ENCODE measurements around the gene CAMK2G.

The CAMK2G gene

GRCh38 chr10:73772281-73773151, 101.8 kb downstream of the CAMK2G start:
- 0% methylated on average over 76 of the region's 101 CpGs for WGBS (ENCODE audit: insufficient coverage)
- CTCF ChIA-PET = interaction anchor here (0.6 to 5.2 kb wide), 11 partner anchors 9 to 1509 kb away, joined by 3 to 39 read pairs (median 4); partner anchors contain the start of genes CHCHD1 and ZSWIM8
- peaks cover 21 to 64% (median 45%) of the 10 kb centered on the region in 4 experiments for H3K36me3 ChIP-seq (ENCODE audit: control insufficient read depth in 4 of 4, insufficient read depth in 4 of 4, low read length in 3 of 4)

GRCh38 chr10:73771722-73772280, 102.6 kb downstream of the CAMK2G start:
- H3K4me3 ChIP-seq (ENCODE audit: control insufficient read depth in 1 of 7, extremely low read depth in 1 of 7, insufficient read depth in 4 of 7, low read depth in 2 of 7, low read length in 6 of 7) = peak overlapping the region; percentile 77 to 98 (median 93)
- DNase-seq = peak; percentile 70 to 80 (median 79)
- no peaks in the 10 kb centered on the region for H3K27me3 ChIP-seq (replicated peaks in 2 of 5; ENCODE audit: control insufficient read depth in 4 of 5, insufficient read depth in 5 of 5, low read length in 4 of 5)
- H3K27ac ChIP-seq (ENCODE audit: insufficient read depth in 1 of 2, low read depth in 1 of 2, low read length in 2 of 2, poor library complexity in 1 of 2, severe bottlenecking in 2 of 2) = peak overlapping the region; percentile 58 to 90
- peaks cover 10 to 40% (median 31%) of the 10 kb centered on the region in 4 experiments for H3K4me1 ChIP-seq (ENCODE audit: control extremely low read depth in 1 of 4, control insufficient read depth in 4 of 4, insufficient read depth in 4 of 4, low read length in 3 of 4)
- no peaks in the 10 kb centered on the region for H3K9me3 ChIP-seq (ENCODE audit: control extremely low read depth in 1 of 5, control insufficient read depth in 4 of 5, insufficient read depth in 2 of 5, low read depth in 1 of 5, low read length in 4 of 5)
- POLR2A ChIA-PET = interaction anchor here (0.6 to 3.4 kb wide), 4 partner anchors 10 to 63 kb away, joined by 3 to 18 read pairs (median 8); partner anchors contain the start of genes CHCHD1 and ZSWIM8
- CTCF ChIA-PET = interaction anchor here (0.6 to 5.2 kb wide), 8 partner anchors 10 to 1508 kb away, joined by 3 to 39 read pairs (median 4); partner anchors contain the start of gene CHCHD1
- H3K36me3 ChIP-seq (ENCODE audit: control insufficient read depth in 4 of 4, insufficient read depth in 4 of 4, low read length in 3 of 4) = peaks cover 22 to 62% (median 46%) of the 10 kb centered on the region in 4 experiments
- 38% methylated on average over 7 of the region's 17 CpGs for WGBS (ENCODE audit: insufficient coverage)

More at GRCh38 chr10:73772281-73773151, 101.8 kb downstream of the CAMK2G start:
- Histone ChIP-seq H3K27me3 (replicated peaks in 2 of 5; ENCODE audit: control insufficient read depth in 4 of 5, insufficient read depth in 5 of 5, low read length in 4 of 5) (no peaks in the 10 kb centered on the region), H3K9me3 (ENCODE audit: control extremely low read depth in 1 of 5, control insufficient read depth in 4 of 5, insufficient read depth in 2 of 5, low read depth in 1 of 5, low read length in 4 of 5) (no peaks in the 10 kb centered on the region), H3K27ac (ENCODE audit: insufficient read depth in 1 of 2, low read depth in 1 of 2, low read length in 2 of 2, poor library complexity in 1 of 2, severe bottlenecking in 2 of 2) (peak overlapping the region; percentile 58 to 90), H3K4me3 (ENCODE audit: control insufficient read depth in 1 of 7, extremely low read depth in 1 of 7, insufficient read depth in 4 of 7, low read depth in 2 of 7, low read length in 6 of 7) (peak overlapping the region; percentile 77 to 98 (median 93)), H3K4me1 (ENCODE audit: control extremely low read depth in 1 of 4, control insufficient read depth in 4 of 4, insufficient read depth in 4 of 4, low read length in 3 of 4) (peaks cover 10 to 40% (median 31%) of the 10 kb centered on the region in 4 experiments)
- POLR2A ChIA-PET = interaction anchor here (0.6 to 3.4 kb wide), 6 partner anchors 9 to 78 kb away, joined by 3 to 18 read pairs (median 5); partner anchors contain the start of genes CHCHD1 and ZSWIM8
- peak; percentile 76 to 88 (median 80) for DNase-seq

GRCh38 chr10:73769396-73769795, 105.0 kb downstream of the CAMK2G start:
- Histone ChIP-seq H3K4me3 (ENCODE audit: control insufficient read depth in 1 of 7, extremely low read depth in 1 of 7, insufficient read depth in 4 of 7, low read depth in 2 of 7, low read length in 6 of 7) (no peak overlapping the region), H3K4me1 (ENCODE audit: control extremely low read depth in 1 of 4, control insufficient read depth in 4 of 4, insufficient read depth in 4 of 4, low read length in 3 of 4) (peaks cover 10 to 26% (median 21%) of the 10 kb centered on the region in 4 experiments), H3K9me3 (ENCODE audit: control extremely low read depth in 1 of 5, control insufficient read depth in 4 of 5, insufficient read depth in 2 of 5, low read depth in 1 of 5, low read length in 4 of 5) (no peaks in the 10 kb centered on the region), H3K27ac (ENCODE audit: insufficient read depth in 1 of 2, low read depth in 1 of 2, low read length in 2 of 2, poor library complexity in 1 of 2, severe bottlenecking in 2 of 2) (no peak overlapping the region), H3K36me3 (ENCODE audit: control insufficient read depth in 4 of 4, insufficient read depth in 4 of 4, low read length in 3 of 4) (peaks cover 37 to 73% (median 55%) of the 10 kb centered on the region in 4 experiments), H3K27me3 (replicated peaks in 2 of 5; ENCODE audit: control insufficient read depth in 4 of 5, insufficient read depth in 5 of 5, low read length in 4 of 5) (no peaks in the 10 kb centered on the region)
- no peak for DNase-seq
- 100% methylated on average over 4 of the region's 5 CpGs for WGBS (ENCODE audit: insufficient coverage)
- POLR2A ChIA-PET = no interaction called here
- CTCF ChIA-PET = interaction anchor here (1.4 to 5.2 kb wide), 4 partner anchors 9 to 23 kb away, joined by 3 to 39 read pairs (median 4); partner anchors contain the start of gene CHCHD1

- Histone ChIP-seq H3K27ac (ENCODE audit: insufficient read depth in 1 of 2, low read depth in 1 of 2, low read length in 2 of 2, poor library complexity in 1 of 2, severe bottlenecking in 2 of 2) (no peak overlapping the region), H3K4me3 (ENCODE audit: control insufficient read depth in 1 of 7, extremely low read depth in 1 of 7, insufficient read depth in 4 of 7, low read depth in 2 of 7, low read length in 6 of 7) (no peak overlapping the region), H3K9me3 (ENCODE audit: control extremely low read depth in 1 of 5, control insufficient read depth in 4 of 5, insufficient read depth in 2 of 5, low read depth in 1 of 5, low read length in 4 of 5) (no peaks in the 10 kb centered on the region), H3K27me3 (replicated peaks in 2 of 5; ENCODE audit: control insufficient read depth in 4 of 5, insufficient read depth in 5 of 5, low read length in 4 of 5) (no peaks in the 10 kb centered on the region), H3K36me3 (ENCODE audit: control insufficient read depth in 4 of 4, insufficient read depth in 4 of 4, low read length in 3 of 4) (peaks cover 38 to 76% (median 57%) of the 10 kb centered on the region in 4 experiments), H3K4me1 (ENCODE audit: control extremely low read depth in 1 of 4, control insufficient read depth in 4 of 4, insufficient read depth in 4 of 4, low read length in 3 of 4) (peaks cover 7 to 21% (median 16%) of the 10 kb centered on the region in 4 experiments)
- ChIA-PET CTCF (interaction anchor here (1.4 to 1.7 kb wide), 3 partner anchors 10 to 22 kb away, joined by 3 to 6 read pairs (median 3); no protein-coding TSS in a partner anchor), POLR2A (no interaction called here)
- 95% methylated on average over 10 of the region's 11 CpGs for WGBS (ENCODE audit: insufficient coverage)
- peak in 1 of 3 donors; percentile 16 for DNase-seq
Measured at GRCh38 chr10:73768881-73769280, 105.5 kb downstream of the CAMK2G start.

- WGBS (ENCODE audit: insufficient coverage) = 94% methylated on average over 5 of the region's 6 CpGs
- Histone ChIP-seq H3K4me3 (ENCODE audit: control insufficient read depth in 1 of 7, extremely low read depth in 1 of 7, insufficient read depth in 4 of 7, low read depth in 2 of 7, low read length in 6 of 7) (no peak overlapping the region), H3K36me3 (ENCODE audit: control insufficient read depth in 4 of 4, insufficient read depth in 4 of 4, low read length in 3 of 4) (peaks cover 44 to 92% (median 79%) of the 10 kb centered on the region in 4 experiments), H3K4me1 (ENCODE audit: control extremely low read depth in 1 of 4, control insufficient read depth in 4 of 4, insufficient read depth in 4 of 4, low read length in 3 of 4) (no peaks in the 10 kb centered on the region), H3K9me3 (ENCODE audit: control extremely low read depth in 1 of 5, control insufficient read depth in 4 of 5, insufficient read depth in 2 of 5, low read depth in 1 of 5, low read length in 4 of 5) (no peaks in the 10 kb centered on the region), H3K27ac (ENCODE audit: insufficient read depth in 1 of 2, low read depth in 1 of 2, low read length in 2 of 2, poor library complexity in 1 of 2, severe bottlenecking in 2 of 2) (no peak overlapping the region), H3K27me3 (replicated peaks in 2 of 5; ENCODE audit: control insufficient read depth in 4 of 5, insufficient read depth in 5 of 5, low read length in 4 of 5) (no peaks in the 10 kb centered on the region)
- ChIA-PET POLR2A (no interaction called here), CTCF (interaction anchor here (1.2 kb wide), 1 partner anchor 18 kb away, joined by 3 read pairs; no protein-coding TSS in a partner anchor)
- no peak for DNase-seq
Measured at GRCh38 chr10:73765066-73765465, 109.3 kb downstream of the CAMK2G start.

- Histone ChIP-seq H3K4me1 (ENCODE audit: control extremely low read depth in 1 of 4, control insufficient read depth in 4 of 4, insufficient read depth in 4 of 4, low read length in 3 of 4) (no peaks in the 10 kb centered on the region), H3K36me3 (ENCODE audit: control insufficient read depth in 4 of 4, insufficient read depth in 4 of 4, low read length in 3 of 4) (peaks cover 34 to 89% (median 77%) of the 10 kb centered on the region in 4 experiments), H3K27ac (ENCODE audit: insufficient read depth in 1 of 2, low read depth in 1 of 2, low read length in 2 of 2, poor library complexity in 1 of 2, severe bottlenecking in 2 of 2) (no peak overlapping the region), H3K27me3 (replicated peaks in 2 of 5; ENCODE audit: control insufficient read depth in 4 of 5, insufficient read depth in 5 of 5, low read length in 4 of 5) (no peaks in the 10 kb centered on the region), H3K9me3 (ENCODE audit: control extremely low read depth in 1 of 5, control insufficient read depth in 4 of 5, insufficient read depth in 2 of 5, low read depth in 1 of 5, low read length in 4 of 5) (no peaks in the 10 kb centered on the region), H3K4me3 (ENCODE audit: control insufficient read depth in 1 of 7, extremely low read depth in 1 of 7, insufficient read depth in 4 of 7, low read depth in 2 of 7, low read length in 6 of 7) (no peak overlapping the region)
- ChIA-PET CTCF (interaction anchor here (0.7 to 1.2 kb wide), 2 partner anchors 99 to 109 kb away, joined by 3 to 5 read pairs; no protein-coding TSS in a partner anchor), POLR2A (no interaction called here)
- DNase-seq = peak in 1 of 3 donors; percentile 19
- WGBS (ENCODE audit: insufficient coverage) = 100% methylated on average over 2 of the region's 2 CpGs
Measured at GRCh38 chr10:73763343-73763742, 111.0 kb downstream of the CAMK2G start.

Measured in common myeloid progenitor, CD34-positive (primary cell).